Right lobe of liver (tissue), 4 donors: Measurements from ENCODE around the gene AP3B2.

Source experiments
- POLR2A ChIP-seq: fragments of 450-650 bp; IDR thresholded peaks from one replicate; pipeline ENCODE4 v1.6.1; 2017; ENCODE audit warnings: antibody characterized with exemption, mild to moderate bottlenecking
- TF ChIP-seq, protein P1 (sequence below), 4 donors: fragments of 200-600 bp in 3 of 4; fragments of 450-650 bp in 1 of 4; IDR thresholded peaks; one replicate each; pipeline versions ENCODE4 v1.5.1 to v1.8.0; 2016 to 2022; ENCODE audit warnings: antibody characterized with exemption in 4 of 4, mild to moderate bottlenecking in 2 of 4
- donor health status: DM: no; HTN: no; CAD: no.
- donor health status: DM: no; HTN: no; CAD: no.
- donor health status: DM: no; HTN: yes; CAD: no.

DNA sequence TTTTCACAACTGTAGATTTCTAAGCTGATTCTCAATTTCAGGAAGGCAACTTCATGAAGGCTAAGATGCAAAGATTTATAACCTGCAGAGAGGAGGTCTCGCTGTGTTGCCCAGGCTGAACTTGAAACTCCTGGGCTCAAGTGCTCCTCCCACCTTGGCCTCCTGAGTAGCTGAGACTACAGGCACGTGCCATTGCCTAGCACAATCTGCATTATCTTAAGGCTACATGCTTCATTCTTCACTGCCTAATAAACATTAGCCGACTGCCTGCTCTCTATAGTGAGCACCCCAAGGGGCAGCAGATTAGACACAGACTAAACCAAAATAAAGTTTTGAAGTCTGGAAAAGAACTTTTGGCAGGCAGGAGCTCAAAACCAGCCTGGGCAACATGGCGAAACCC lies 79.6 kb downstream of the AP3B2 start:
- TF ChIP-seq, protein P1, sequence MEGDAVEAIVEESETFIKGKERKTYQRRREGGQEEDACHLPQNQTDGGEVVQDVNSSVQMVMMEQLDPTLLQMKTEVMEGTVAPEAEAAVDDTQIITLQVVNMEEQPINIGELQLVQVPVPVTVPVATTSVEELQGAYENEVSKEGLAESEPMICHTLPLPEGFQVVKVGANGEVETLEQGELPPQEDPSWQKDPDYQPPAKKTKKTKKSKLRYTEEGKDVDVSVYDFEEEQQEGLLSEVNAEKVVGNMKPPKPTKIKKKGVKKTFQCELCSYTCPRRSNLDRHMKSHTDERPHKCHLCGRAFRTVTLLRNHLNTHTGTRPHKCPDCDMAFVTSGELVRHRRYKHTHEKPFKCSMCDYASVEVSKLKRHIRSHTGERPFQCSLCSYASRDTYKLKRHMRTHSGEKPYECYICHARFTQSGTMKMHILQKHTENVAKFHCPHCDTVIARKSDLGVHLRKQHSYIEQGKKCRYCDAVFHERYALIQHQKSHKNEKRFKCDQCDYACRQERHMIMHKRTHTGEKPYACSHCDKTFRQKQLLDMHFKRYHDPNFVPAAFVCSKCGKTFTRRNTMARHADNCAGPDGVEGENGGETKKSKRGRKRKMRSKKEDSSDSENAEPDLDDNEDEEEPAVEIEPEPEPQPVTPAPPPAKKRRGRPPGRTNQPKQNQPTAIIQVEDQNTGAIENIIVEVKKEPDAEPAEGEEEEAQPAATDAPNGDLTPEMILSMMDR (IDR thresholded peaks at IDR 0.05) = no peak
- TF ChIP-seq POLR2A = no peak
